G401.6 (cell line): ENCODE data around the gene SWI5.
A peak's percentile ranks its signal among the peaks of the same experiment; 100 is the strongest.
"Not testable (repeated sequence)": the region's sequence is repeated elsewhere in the genome, so short reads cannot be mapped to it uniquely, and the experiment has no call there.

Experiments used
- FAIRE-seq: peaks from 2 replicates; lab custom pipeline; 2012; peaks lifted over from hg19 to GRCh38; lab: Jason Lieb, UNC

SWI5 gene

DNA sequence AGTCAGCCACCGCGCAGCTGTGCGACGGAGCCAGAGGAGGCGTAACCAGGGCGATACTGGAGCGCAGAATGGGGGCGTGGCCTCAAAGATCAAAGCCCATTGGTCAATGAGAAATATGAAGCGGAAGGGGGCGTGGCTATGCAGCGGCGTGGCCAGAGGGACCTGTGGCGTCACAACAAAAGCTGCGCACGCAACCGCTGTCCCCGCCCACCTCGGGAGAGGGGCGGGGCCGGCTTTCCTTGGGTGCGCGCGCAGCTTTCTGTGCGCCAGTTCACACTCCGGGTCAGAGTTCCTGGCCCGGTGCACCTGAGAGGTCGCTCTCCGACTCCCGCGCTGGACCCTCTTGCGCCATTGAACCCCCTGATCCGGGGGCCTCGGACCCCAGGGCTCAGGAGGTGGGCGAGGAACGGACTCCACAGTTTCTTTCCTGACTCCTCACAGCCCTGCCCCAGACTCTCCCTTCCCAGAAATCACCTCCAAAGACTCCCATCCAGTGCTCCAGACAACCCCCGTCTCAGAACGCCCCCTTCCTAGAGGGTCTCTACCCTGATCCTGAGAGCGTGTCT lies at the start of gene SWI5:
Gene SWI5, plus strand, starts transcription at position 269 of the 566 bp plus-strand sequence.
- FAIRE-seq, result peak; percentile 97

DNA sequence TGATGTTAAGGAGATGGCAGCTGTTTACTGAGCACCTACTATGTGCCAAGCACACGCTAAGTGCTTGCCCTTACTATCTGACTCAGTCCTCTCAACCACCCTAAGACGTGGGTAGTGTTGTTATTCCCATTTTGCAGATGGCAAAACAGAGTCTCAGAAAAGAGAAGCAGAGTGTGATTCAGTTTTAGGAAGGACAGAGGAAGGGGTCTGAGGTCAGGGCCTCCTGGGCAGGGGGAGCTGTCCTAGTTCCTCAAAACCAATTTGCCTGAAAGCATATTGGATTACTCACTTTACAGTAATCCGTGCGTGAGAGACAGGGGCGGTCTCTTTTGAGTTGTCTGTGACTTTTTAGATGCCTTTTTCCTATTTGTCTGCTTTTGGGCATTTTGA lies 49.7 kb upstream of the SWI5 start:
- FAIRE-seq, result no peak

- not testable (repeated sequence) for FAIRE-seq
These were observed 45.2 kb upstream of the SWI5 start for GRCh38 chr9:128230897-128231296.

- FAIRE-seq, result no peak
These were observed 44.2 kb upstream of the SWI5 start for GRCh38 chr9:128231638-128232527.

- FAIRE-seq, result no peak
These were observed 43.3 kb upstream of the SWI5 start for GRCh38 chr9:128232528-128233428.

DNA sequence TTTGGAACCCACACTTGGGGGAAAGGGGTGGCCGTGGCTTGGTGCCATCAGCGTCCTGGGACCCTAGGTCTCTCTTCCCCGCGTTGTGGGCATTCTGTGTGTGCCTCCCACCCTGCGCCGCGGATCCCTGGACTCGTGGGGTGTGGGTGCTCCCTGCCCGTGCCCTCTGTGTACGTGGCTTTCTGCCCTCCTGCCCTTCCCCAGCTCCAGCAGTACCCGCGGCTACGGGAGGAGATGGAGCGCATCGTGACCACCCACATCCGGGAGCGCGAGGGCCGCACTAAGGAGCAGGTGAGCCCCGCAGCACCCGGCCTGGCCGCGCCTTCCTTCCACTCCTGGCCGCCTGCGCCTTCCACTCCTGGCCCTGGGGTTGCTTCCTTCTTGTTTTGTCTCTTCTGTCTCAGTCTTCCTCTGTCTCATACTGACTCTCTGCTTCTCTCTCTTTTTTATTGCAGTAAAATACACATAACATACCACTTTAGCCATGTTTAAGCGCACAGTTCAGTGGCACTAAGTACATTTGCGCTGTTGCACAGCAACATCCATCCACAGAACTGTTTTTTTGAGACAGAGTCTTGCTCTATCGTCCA lies 42.2 kb upstream of the SWI5 start:
- FAIRE-seq, result no peak

- no peak for FAIRE-seq
These were observed 34.0 kb upstream of the SWI5 start for GRCh38 chr9:128242124-128242523.

DNA sequence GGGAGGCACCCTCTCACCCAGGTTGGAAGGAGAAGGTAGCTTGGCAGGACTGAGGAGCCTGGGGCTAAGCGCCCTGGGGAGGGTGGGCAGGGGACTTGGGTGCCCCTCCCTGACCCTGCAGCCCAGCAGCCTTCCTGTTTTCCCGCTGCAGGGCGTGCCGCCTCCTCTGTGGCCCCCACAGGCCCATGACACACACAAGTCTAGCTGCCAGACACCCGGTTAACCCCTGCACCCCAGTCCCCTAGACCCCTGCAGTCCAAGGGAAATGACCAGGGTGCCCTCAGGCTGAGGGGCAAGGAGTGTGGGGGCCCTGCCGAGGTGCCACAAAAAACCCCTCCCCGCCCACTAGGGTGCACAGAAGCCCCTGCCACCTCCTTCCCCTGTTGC lies 33.3 kb upstream of the SWI5 start:
- FAIRE-seq, result no peak

GRCh38 chr9:128243215-128244018 lies 32.7 kb upstream of the SWI5 start:
- no peak for FAIRE-seq

GRCh38 chr9:128244091-128244836 lies 31.8 kb upstream of the SWI5 start:
- FAIRE-seq, result no peak

- FAIRE-seq, result no peak
These were observed 31.2 kb upstream of the SWI5 start for GRCh38 chr9:128244837-128245231.

DNA sequence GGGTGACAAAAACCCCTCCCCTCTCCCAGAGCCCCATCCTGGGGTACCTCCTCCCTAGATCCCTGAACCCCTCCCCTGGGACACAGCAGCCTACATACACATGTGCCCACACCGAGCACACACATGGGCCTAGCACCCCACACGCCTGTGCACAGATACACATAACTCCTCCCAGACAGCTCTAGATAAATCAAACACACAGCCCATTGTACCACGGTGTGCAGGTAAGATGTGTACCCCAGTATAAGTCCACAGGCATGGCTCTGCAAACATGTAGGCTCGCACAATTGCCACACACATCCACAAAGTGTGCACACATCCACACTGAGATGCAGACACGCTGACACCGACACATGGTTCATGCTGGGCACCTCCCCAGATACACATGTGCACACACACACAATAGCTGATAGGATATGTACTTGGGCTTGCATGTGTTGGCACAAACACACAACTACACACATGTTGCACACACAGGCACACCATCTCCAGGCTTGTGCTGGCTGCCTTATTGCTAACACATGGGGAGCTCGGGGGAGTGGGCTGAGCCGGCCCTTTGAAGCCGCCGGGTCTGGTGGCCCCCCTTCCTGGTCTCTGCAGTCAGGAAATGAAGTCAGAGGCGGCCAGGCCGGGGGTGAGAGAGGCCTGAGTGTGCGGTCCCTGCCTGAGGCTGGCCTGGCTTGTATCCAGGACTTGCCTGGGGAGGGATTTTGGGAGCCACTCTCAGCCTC lies 30.5 kb upstream of the SWI5 start:
- no peak for FAIRE-seq

GRCh38 chr9:128246471-128246870 lies 29.6 kb upstream of the SWI5 start:
- no peak for FAIRE-seq

- no peak for FAIRE-seq
These were observed 28.8 kb upstream of the SWI5 start for GRCh38 chr9:128247226-128247803.

DNA sequence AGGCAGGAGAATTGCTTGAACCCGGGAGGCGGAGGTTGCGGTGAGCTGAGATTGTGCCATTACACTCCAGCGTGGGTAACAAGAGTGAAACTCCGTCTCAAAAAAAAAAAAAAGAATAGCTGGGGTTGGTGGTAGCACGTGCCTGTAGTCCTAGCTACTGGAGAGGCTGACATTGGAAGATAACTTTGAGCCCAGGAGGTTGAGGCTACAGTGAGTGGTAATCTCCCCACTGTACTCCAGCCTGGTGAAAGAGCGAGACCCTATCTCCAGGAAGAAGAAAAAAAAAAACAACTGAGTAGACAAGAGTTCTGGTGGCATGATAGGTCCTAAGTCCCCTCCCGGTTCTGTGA lies 26.5 kb upstream of the SWI5 start:
- no peak for FAIRE-seq

- FAIRE-seq, result no peak
These were observed 25.9 kb upstream of the SWI5 start for GRCh38 chr9:128249908-128250838.

DNA sequence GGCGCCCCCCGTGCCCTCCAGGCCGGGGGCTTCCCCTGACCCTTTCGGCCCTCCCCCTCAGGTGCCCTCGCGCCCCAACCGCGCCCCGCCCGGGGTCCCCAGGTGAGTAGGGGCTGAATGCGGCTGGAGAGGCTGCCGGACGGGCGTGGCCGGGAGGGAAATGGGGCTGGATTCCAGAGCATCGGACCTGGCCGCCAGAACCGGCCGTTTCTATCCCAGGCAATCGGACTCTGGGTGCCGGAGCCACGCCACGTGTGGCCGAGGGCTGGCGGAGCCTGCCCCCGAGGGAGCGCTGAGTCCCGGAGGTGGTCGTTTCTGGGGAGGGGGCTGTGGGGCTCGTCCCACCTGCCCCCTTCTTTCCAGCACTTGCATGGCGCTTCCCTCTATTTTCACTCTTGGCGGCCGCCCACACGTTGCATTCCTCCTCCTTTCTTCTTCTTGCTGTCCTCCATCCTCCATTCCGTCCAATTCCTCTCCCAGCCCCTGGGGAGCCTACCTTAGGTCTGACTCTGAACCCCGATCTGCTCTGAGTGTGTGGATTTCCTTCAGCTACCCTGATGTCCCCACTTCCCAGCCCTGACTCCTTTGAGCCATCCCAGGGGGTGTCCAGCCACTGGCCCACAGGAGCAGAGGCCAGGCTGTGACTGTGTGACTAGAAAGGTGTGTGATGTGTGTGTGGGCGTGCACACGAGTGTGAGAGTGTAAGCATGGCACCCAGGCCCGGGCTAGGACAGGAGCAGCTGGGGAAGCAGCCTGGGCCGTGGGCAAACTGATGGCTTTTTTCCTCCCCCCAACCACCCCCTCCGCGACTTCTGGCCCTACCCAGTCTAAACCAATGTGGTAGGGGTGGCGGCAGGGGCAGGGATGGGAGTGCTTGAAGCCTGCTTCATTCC lies 25.0 kb upstream of the SWI5 start:
- FAIRE-seq, result no peak

GRCh38 chr9:128251732-128252100 lies 24.4 kb upstream of the SWI5 start:
- FAIRE-seq, result no peak
